Measurements from ENCODE around the gene COL18A1. TPM values are rescaled to one million over a fixed set of nuclear protein-coding genes. Genes with fewer than 3 reads are reported as not detected.

Gene COL18A1
- total and polyA plus RNA-seq, 9 of the 15 experiments (the other 6 are each of a cell fraction or from before 2014, with no cell fraction given): 0.14 to 16.4 (median 2.0) TPM

- TF ChIP-seq ZNF740 (CRISPR knock-in tag; IDR thresholded peaks at IDR 0.05): 0 out of 2 replicates have a peak, but pooled peaks have one; percentile 45
- TF ChIP-seq ZNF740 (tag; IDR thresholded peaks at IDR 0.05): no peak
- TF ChIP-seq ZNF696 (CRISPR knock-in tag; conservative IDR thresholded peaks at IDR 0.05): no peak
- TF ChIP-seq ZBTB7A (IDR thresholded peaks at IDR 0.05; ENCODE audit: borderline replicate concordance, control insufficient read depth, low read depth, low read length): peak; percentile 71; the same call in 1 of the 2 replicates
- TF ChIP-seq SUPT5H (IDR thresholded peaks at IDR 0.05): no peak
- no peak for TF ChIP-seq BACH1 (tag; IDR thresholded peaks at IDR 0.05)
- TF ChIP-seq YY1 (IDR thresholded peaks at IDR 0.05; ENCODE audit: borderline replicate concordance in 1 of 3, control insufficient read depth in 1 of 3, extremely low read depth in 1 of 3, insufficient read depth in 3 of 3, insufficient read length in 1 of 3, insufficient replicate concordance in 2 of 3, low read depth in 1 of 3, low read length in 2 of 3): peak; percentile 25 to 90 (median 77)
- TF ChIP-seq ZNF12 (CRISPR knock-in tag; IDR thresholded peaks at IDR 0.05): no peak
- TF ChIP-seq SAFB (IDR thresholded peaks at IDR 0.05; ENCODE audit: borderline replicate concordance, low read depth, low read length): peak; percentile 66; the same call in 1 of the 2 replicates
- no peak for TF ChIP-seq DACH1 (IDR thresholded peaks at IDR 0.05; ENCODE audit: partially characterized antibody)
- no peak for TF ChIP-seq CBX5 (IDR thresholded peaks at IDR 0.05; ENCODE audit: borderline replicate concordance, low read depth)
- TF ChIP-seq CBX3 (IDR thresholded peaks at IDR 0.05; ENCODE audit: borderline replicate concordance in 1 of 2, low read length in 2 of 2): peak in 1 of 2 experiments; percentile 33; a peak in 1 of 3 replicates
- no peak for TF ChIP-seq FOXP4 (CRISPR knock-in tag; IDR thresholded peaks at IDR 0.05; ENCODE audit: borderline replicate concordance)
- 0 out of 2 replicates have a peak, but pooled peaks have one; percentile 6 for TF ChIP-seq ATF3 (IDR thresholded peaks at IDR 0.05)
- TF ChIP-seq ATF3 (CRISPR knock-in tag; conservative IDR thresholded peaks at IDR 0.05): no peak
- TF ChIP-seq NR2F6 (CRISPR knock-in tag; IDR thresholded peaks at IDR 0.05): no peak
- no peak for TF ChIP-seq ZKSCAN1 (IDR thresholded peaks at IDR 0.05; ENCODE audit: low read depth, low read length)
- TF ChIP-seq RAD21 (CRISPR knock-in tag; conservative IDR thresholded peaks at IDR 0.05 in 1 of 2, IDR thresholded peaks at IDR 0.05 in 1 of 2): peak; percentile 32 to 74
- TF ChIP-seq ZFP36 (IDR thresholded peaks at IDR 0.05; ENCODE audit: low read depth, low read length, partially characterized antibody): no peak
- peak; percentile 48 for TF ChIP-seq PHF20 (IDR thresholded peaks at IDR 0.05; ENCODE audit: partially characterized antibody)
- TF ChIP-seq SPI1 (IDR thresholded peaks at IDR 0.05; ENCODE audit: borderline replicate concordance, low read depth, low read length): peak; percentile 74; the same call in 1 of the 2 replicates
- no peak for TF ChIP-seq KDM5B (IDR thresholded peaks at IDR 0.05; ENCODE audit: insufficient replicate concordance, low read depth, low read length)
- no peak for TF ChIP-seq RBBP5 (IDR thresholded peaks at IDR 0.05; ENCODE audit: borderline replicate concordance, insufficient read depth, low read length, poor library complexity, severe bottlenecking)
- no peak for TF ChIP-seq ZNF143 (CRISPR knock-in tag; IDR thresholded peaks at IDR 0.05)
Observed at GRCh38 chr21:45478115-45478801, 73.3 kb downstream of the COL18A1 start (continued).
